Endothelial cell of umbilical vein (primary cell): Measurements from ENCODE around the gene ASTE1.
A peak's percentile ranks its signal among the peaks of the same experiment; 100 is the strongest.

Experiments used
- CTCF ChIP-seq, 2 donors: IDR thresholded peaks; 1 replicate in 1 of 2; 2 replicates in 1 of 2; pipeline ENCODE4 v1.5.1; 2011; ENCODE audit warnings: low read length in 2 of 2, mild to moderate bottlenecking in 2 of 2, moderate library complexity in 2 of 2, control low read depth in 1 of 2, inconsistent platforms in 1 of 2, low read depth in 1 of 2; ENCODE audit not compliant: insufficient read depth in 1 of 2; ENCODE audit errors: extremely low read depth in 1 of 2
- EZH2 ChIP-seq: IDR thresholded peaks from 2 replicates; pipeline ENCODE4 v1.6.1; 2012; ENCODE audit warnings: borderline replicate concordance, low read depth, mild to moderate bottlenecking, moderate library complexity, low read length, inconsistent platforms; ENCODE audit not compliant: severe bottlenecking
- FOS ChIP-seq: IDR thresholded peaks from 2 replicates; pipeline ENCODE4 v1.6.1; 2011; ENCODE audit warnings: mild to moderate bottlenecking, low read length, moderate library complexity, borderline replicate concordance; ENCODE audit not compliant: insufficient read depth
- JUN ChIP-seq: IDR thresholded peaks from 2 replicates; pipeline ENCODE4 v1.6.1; 2011; ENCODE audit warnings: borderline replicate concordance, low read depth; ENCODE audit not compliant: insufficient read length, insufficient read depth
- MAX ChIP-seq: IDR thresholded peaks from 2 replicates; pipeline ENCODE4 v1.6.1; 2011; ENCODE audit not compliant: insufficient read depth, insufficient read length
- POLR2A ChIP-seq: IDR thresholded peaks from 2 replicates; pipeline ENCODE4 v1.6.1; 2012; ENCODE audit warnings: low read depth, mild to moderate bottlenecking, control low read depth, low read length
- POLR2AphosphoS5 ChIP-seq: IDR thresholded peaks from 2 replicates; pipeline ENCODE4 v1.6.1; 2012; ENCODE audit warnings: low read depth, mild to moderate bottlenecking, control low read depth, low read length, moderate library complexity; ENCODE audit not compliant: insufficient read depth

GRCh38 chr3:131033480-131034080 is 7.0 kb upstream of the ASTE1 start:
- TF ChIP-seq MAX (no peak), CTCF (IDR thresholded peaks at IDR 0.05; ENCODE audit: extremely low read depth in 1 of 2, insufficient read depth in 1 of 2, low read depth in 1 of 2, low read length in 2 of 2) (peak; percentile 32), POLR2A (no peak), EZH2 (no peak), POLR2AphosphoS5 (no peak), JUN (no peak), FOS (no peak)
